GM12801 (cell line): ENCODE data around the gene MEGF8.

Source experiments
- CTCF ChIP-seq: IDR thresholded peaks from one replicate; pipeline ENCODE4 v1.5.1; 2011; ENCODE audit warnings: control low read depth; ENCODE audit not compliant: insufficient read length; ENCODE audit errors: extremely low read depth

MEGF8 gene

DNA sequence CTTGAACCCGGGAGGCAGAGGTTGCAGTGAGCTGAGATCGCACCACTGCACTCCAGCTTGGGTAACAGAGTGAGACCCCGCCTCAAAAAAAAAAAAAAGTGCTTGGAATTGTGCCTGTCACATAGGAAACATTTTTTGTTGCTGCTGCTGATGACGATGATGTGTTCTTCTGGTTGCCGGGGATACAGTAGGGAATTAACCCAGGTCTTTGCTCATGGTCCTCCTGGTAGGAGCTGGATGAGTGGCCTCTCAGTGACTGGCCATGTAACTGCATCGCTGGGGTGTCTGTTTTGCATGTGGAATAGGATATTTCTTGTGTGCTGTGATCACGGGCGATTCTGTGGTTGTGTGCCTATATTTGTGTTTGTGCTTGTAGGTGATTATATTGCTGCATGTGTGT, 69.3 kb downstream of the MEGF8 start:
- TF ChIP-seq CTCF, result no peak

DNA sequence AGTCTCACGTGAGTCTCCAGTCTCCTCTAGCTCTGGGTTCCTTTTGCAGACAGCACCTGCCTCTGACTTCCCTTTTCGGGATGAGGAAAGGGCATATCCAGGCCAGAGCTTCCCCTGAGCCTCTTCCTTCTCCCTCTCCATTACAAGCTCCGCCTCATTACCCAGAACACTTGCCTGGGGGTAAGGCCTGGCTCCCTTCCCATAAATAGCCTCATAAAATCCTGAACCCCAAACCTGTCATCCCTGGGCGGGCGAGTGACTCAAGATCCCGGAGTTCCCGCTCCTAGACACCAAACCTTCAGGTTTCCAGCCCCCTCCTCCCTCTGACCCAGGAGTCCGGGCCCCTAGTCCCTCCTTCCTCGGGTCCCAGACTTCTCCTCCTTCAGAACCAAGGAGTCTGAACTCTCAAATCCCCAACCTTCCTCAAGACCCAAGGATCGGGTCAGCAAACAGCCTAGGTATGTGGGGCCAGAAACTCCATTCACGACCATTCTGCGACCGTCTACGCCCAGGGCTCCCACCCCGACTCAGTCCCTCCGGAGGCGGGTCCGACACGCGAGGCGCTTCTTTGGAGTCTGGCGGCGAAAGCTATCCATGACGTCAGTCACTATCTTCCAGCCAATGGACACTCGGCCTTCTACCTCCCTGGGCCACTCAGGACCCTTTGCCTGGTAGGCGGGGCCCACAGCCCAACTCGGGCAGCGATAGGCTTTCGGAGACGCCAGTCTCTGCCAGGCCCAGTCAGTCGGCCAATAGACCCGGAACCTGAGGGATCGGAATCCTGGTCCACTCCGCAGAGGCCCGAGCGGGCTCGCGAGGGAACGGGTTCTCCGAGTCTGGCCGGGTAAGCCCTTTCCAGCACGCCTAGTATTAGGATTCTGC, 71.2 kb downstream of the MEGF8 start:
- no peak for TF ChIP-seq CTCF

- TF ChIP-seq CTCF, result no peak
Measured at GRCh38 chr19:42397263-42398166, 72.1 kb downstream of the MEGF8 start.

DNA sequence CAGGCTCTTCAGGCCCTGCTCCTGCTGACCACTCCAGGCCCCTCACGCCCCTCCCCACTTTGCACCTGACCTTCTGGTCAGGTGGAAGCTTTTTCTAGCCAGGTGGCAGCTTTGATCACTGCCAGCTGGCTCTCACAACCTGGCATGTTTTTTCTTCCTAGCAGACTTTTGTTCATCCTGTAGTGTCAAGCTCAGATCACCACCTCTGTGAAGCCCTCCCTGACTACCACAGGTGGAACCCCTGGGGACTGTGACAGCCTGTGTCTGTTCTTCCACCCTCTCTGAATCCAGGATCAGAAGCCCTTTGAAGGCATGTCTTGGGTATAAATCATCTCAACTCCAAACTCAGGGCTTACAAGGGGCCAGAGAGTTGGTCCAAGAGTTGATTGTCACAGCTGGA, 75.0 kb downstream of the MEGF8 start:
- no peak for TF ChIP-seq CTCF

DNA sequence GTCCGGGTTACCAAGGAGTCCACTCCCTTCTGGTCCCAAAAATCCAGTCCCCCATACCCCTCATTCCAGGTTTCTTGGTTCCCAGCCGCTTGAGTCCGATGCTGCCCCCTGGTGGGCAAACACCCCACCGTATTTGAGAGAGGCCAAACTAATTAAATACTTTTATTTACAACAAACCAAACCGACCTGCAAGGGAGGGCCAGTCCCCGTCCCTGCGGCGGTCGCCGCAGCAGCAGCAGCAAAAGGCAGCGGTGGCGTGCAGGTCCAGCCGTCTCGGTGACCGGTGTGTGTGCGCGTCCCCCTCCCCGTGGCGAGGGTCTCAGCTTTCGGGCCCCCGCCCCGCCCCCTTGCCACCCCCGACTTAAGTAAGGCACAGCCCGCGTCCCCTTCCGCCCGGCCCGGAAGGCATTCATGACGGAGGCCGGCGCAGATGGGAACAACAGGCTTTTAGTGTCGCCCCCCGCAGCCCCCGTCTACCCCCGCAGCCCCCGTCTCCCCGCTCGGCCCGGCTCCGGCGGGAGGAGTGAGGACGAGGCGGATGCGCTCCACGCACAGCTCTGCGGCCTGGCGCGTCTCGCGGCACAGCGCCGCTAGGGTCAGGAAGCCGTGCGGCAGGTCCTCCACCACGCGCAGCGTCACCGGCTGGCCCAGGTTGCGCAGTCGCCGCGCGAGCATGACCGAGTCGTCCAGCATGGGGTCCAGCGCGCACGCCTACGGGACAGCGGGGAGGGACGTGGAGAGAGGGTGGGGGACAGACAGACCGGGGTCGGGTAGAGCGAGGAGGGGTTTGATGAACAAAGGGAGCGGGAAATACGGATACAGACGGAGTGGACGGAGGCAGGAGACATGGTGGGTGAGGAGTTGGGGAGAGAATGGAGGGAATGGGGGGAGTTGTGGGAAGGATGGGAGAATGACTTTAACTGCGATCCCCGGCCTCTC, 76.2 kb downstream of the MEGF8 start:
- no peak for TF ChIP-seq CTCF

GRCh38 chr19:42402376-42403116, 77.1 kb downstream of the MEGF8 start:
- TF ChIP-seq CTCF, result no peak
